GM21423 (cell line): ENCODE results near the gene PTPRT.

Experiments used
- ATAC-seq: cut with Tn5 transposase; IDR thresholded peaks from one replicate; pipeline ENCODE4 v1.9.1; 2021; ENCODE audit warnings: mild to moderate bottlenecking, moderate library complexity; ENCODE audit not compliant: unreplicated experiment

PTPRT gene

GRCh38 chr20:42159808-42160207 is 1029.9 kb downstream of the PTPRT start:
- ATAC-seq: no peak

- no peak for ATAC-seq
Measured at GRCh38 chr20:42158272-42158671, 1031.4 kb downstream of the PTPRT start.

- ATAC-seq: no peak
Measured at GRCh38 chr20:42155586-42155985, 1034.1 kb downstream of the PTPRT start.

GRCh38 chr20:42152575-42152974 is 1037.1 kb downstream of the PTPRT start:
- no peak for ATAC-seq

GRCh38 chr20:42150230-42150629 is 1039.5 kb downstream of the PTPRT start:
- ATAC-seq: no peak

- ATAC-seq: no peak
Measured at GRCh38 chr20:42138729-42139128, 1051.0 kb downstream of the PTPRT start.

- no peak for ATAC-seq
Measured at GRCh38 chr20:42134265-42135098, 1055.2 kb downstream of the PTPRT start.

GRCh38 chr20:42130810-42131596 is 1058.7 kb downstream of the PTPRT start:
- ATAC-seq: no peak

- ATAC-seq: no peak
Measured at GRCh38 chr20:42125426-42125825, 1064.3 kb downstream of the PTPRT start.

- ATAC-seq: no peak
Measured at GRCh38 chr20:42123981-42124473, 1065.7 kb downstream of the PTPRT start.

- no peak for ATAC-seq
Measured at GRCh38 chr20:42118409-42119125, 1071.1 kb downstream of the PTPRT start.

GRCh38 chr20:42118001-42118400 is 1071.7 kb downstream of the PTPRT start:
- no peak for ATAC-seq

- ATAC-seq: no peak
Measured at GRCh38 chr20:42113236-42113635, 1076.5 kb downstream of the PTPRT start.

- ATAC-seq: no peak
Measured at GRCh38 chr20:42112161-42112560, 1077.5 kb downstream of the PTPRT start.

GRCh38 chr20:42111349-42111748 is 1078.4 kb downstream of the PTPRT start:
- no peak for ATAC-seq

- ATAC-seq: no peak
Measured at GRCh38 chr20:42110301-42110700, 1079.4 kb downstream of the PTPRT start.

GRCh38 chr20:42102000-42102399 is 1087.7 kb downstream of the PTPRT start:
- no peak for ATAC-seq

GRCh38 chr20:42100137-42100704 is 1089.5 kb downstream of the PTPRT start:
- ATAC-seq: no peak

GRCh38 chr20:42099101-42099500 is 1090.6 kb downstream of the PTPRT start:
- ATAC-seq: no peak

- no peak for ATAC-seq
Measured at GRCh38 chr20:42098418-42098817, 1091.3 kb downstream of the PTPRT start.

GRCh38 chr20:42097741-42098140 is 1092.0 kb downstream of the PTPRT start:
- ATAC-seq: no peak
